GM12801 (cell line): ENCODE results near the gene QSOX2.

Source experiments
- TF ChIP-seq, protein P1 (sequence below): IDR thresholded peaks from one replicate; pipeline ENCODE4 v1.5.1; 2011; ENCODE audit warnings: control low read depth; ENCODE audit not compliant: insufficient read length; ENCODE audit errors: extremely low read depth

QSOX2 gene

GRCh38 chr9:136202454-136203407 is 42.9 kb downstream of the QSOX2 start:
- TF ChIP-seq, protein P1, sequence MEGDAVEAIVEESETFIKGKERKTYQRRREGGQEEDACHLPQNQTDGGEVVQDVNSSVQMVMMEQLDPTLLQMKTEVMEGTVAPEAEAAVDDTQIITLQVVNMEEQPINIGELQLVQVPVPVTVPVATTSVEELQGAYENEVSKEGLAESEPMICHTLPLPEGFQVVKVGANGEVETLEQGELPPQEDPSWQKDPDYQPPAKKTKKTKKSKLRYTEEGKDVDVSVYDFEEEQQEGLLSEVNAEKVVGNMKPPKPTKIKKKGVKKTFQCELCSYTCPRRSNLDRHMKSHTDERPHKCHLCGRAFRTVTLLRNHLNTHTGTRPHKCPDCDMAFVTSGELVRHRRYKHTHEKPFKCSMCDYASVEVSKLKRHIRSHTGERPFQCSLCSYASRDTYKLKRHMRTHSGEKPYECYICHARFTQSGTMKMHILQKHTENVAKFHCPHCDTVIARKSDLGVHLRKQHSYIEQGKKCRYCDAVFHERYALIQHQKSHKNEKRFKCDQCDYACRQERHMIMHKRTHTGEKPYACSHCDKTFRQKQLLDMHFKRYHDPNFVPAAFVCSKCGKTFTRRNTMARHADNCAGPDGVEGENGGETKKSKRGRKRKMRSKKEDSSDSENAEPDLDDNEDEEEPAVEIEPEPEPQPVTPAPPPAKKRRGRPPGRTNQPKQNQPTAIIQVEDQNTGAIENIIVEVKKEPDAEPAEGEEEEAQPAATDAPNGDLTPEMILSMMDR = no peak

- TF ChIP-seq, protein P1 = no peak
Measured at GRCh38 chr9:136201609-136202453, 43.8 kb downstream of the QSOX2 start.

DNA sequence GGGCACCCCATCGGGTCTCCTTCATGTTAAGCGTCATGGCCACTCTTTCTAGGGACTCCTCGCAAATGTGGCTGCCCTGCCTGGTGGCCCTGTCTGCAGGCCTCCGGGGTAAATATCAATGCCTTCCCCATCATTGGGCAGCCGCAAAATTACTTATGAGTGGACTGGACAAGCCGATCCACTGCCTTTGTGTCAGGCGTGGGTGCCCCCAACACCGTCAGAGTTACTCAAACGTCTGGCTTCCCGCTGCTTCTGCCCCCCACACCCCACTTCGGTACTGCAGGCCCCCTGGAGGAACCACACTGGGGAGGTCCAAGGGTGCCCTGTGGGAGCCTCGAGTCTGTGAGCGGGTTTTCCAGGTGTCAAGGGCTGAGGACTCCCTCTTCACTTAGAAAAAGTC is 44.4 kb downstream of the QSOX2 start:
- TF ChIP-seq, protein P1 = no peak

GRCh38 chr9:136200424-136200823 is 45.2 kb downstream of the QSOX2 start:
- TF ChIP-seq, protein P1 = no peak

DNA sequence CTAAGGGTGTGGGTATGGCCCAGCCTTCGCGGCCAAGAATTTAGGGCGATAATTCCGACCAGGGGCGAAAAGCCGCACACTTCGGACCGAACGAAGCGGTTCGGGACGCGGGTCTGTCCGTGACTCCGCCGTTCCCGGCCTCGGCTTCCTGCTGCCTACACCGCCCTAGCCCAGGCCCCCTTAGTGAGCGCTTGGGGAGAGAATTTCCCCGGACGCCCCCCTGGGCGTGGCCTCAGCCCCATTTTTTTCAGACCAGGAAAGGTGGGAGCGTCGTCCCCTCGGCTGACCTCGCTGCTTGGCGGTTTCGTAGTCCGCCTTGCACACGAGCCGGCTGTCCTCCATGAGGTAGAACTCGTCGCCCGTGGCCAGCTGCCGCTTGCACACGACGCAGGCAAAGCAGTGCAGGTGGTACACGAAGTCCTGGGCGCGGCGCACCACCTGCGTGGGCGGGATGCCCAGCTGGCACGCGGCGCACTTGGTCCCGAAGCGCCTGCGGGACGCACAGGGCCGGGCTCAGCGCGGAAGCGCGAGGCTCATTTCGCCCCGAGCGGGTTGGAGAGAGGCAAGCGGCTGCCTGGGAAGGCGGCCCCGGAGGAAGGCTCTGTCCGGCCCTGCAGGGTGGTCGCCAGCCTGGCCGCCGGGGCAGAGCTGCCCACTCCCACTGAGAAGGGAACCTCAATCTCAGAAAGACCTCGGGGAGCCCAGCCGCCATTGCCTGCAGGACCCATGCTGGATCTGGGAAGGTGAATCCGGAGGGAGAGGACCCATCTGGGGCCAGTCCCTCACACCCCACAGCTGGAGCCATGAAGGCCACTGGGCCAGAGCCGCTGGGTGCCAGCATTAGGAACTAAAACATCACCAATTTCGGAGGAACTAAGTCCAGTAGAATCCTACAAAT is 46.0 kb downstream of the QSOX2 start:
- TF ChIP-seq, protein P1 = no peak

GRCh38 chr9:136198605-136199083 is 47.0 kb downstream of the QSOX2 start:
- TF ChIP-seq, protein P1 = no peak
